ENCODE data around the gene CRABP2. TPM values are rescaled to one million over a fixed set of nuclear protein-coding genes. Genes with fewer than 3 reads are reported as not detected.

Gene CRABP2
- total and polyA plus RNA-seq, 2 donors (not counting 3 experiments of a cell fraction or from before 2014, with no cell fraction given), result 0.32 to 1.0 TPM

GRCh38 chr1:156721131-156721530, 15.7 kb upstream of the CRABP2 start:
- H3K4me3 ChIP-seq (replicated peaks in 1 of 3; ENCODE audit: insufficient read depth in 1 of 3, low read depth in 1 of 3, low read length in 3 of 3), result no peak overlapping the region
- TF ChIP-seq JUN (IDR thresholded peaks at IDR 0.05; ENCODE audit: borderline replicate concordance, insufficient read depth, insufficient read length, low read depth) (no peak), EZH2 (IDR thresholded peaks at IDR 0.05; ENCODE audit: borderline replicate concordance, low read depth, low read length, severe bottlenecking) (no peak), MAX (IDR thresholded peaks at IDR 0.05; ENCODE audit: insufficient read depth, insufficient read length) (no peak), POLR2AphosphoS5 (IDR thresholded peaks at IDR 0.05; ENCODE audit: insufficient read depth, low read depth, low read length) (no peak), CTCF (IDR thresholded peaks at IDR 0.05; ENCODE audit: extremely low read depth in 1 of 2, insufficient read depth in 1 of 2, low read depth in 1 of 2, low read length in 2 of 2) (no peak), MYC (IDR thresholded peaks at IDR 0.05; ENCODE audit: low read depth, low read length) (no peak), POLR2A (IDR thresholded peaks at IDR 0.05; ENCODE audit: low read depth, low read length) (no peak), GATA2 (IDR thresholded peaks at IDR 0.05; ENCODE audit: insufficient read depth, insufficient read length, low read depth, low read length) (no peak), FOS (IDR thresholded peaks at IDR 0.05; ENCODE audit: borderline replicate concordance, insufficient read depth, low read length) (no peak)
- H3K9me1 ChIP-seq (replicated peaks; ENCODE audit: control insufficient read depth, extremely low read depth, insufficient read depth, low read length), result no peaks in the 10 kb centered on the region
- H4K20me1 ChIP-seq (replicated peaks; ENCODE audit: control insufficient read depth, extremely low read depth, insufficient read depth, low read length), result peaks cover 4% of the 10 kb centered on the region
- no peak overlapping the region for H3K9ac ChIP-seq (replicated peaks; ENCODE audit: extremely low read depth, insufficient read depth, low read length)
- peaks cover 10 to 23% of the 10 kb centered on the region in 2 experiments for H3K36me3 ChIP-seq (ENCODE audit: control insufficient read depth in 2 of 2, extremely low read depth in 1 of 2, insufficient read depth in 2 of 2, low read length in 2 of 2)
- DNase-seq (ENCODE audit: low read depth, low spot score) (no peak), FAIRE-seq (no peak)
- H3K9me3 ChIP-seq (replicated peaks; ENCODE audit: control insufficient read depth, insufficient read depth, low read length), result no peaks in the 10 kb centered on the region
- ChIA-PET POLR2A (no interaction called here), CTCF (interaction anchor here (0.8 to 11.2 kb wide), 7 partner anchors 14 to 142 kb away, joined by 3 to 138 read pairs (median 3); partner anchors contain the start of gene NTRK1)
- no TSS peak for BruUV-seq (replicated peaks)
- H3K27me3 ChIP-seq (ENCODE audit: control insufficient read depth in 2 of 2, insufficient read depth in 2 of 2, low read length in 2 of 2), result no peaks in the 10 kb centered on the region
- no peak overlapping the region for H3K27ac ChIP-seq (ENCODE audit: insufficient read depth, low read depth, low read length)
- H3K4me1 ChIP-seq (ENCODE audit: control insufficient read depth, extremely low read depth, insufficient read depth, low read length), result peaks cover 12% of the 10 kb centered on the region
- intact Hi-C loops (cut with micrococcal nuclease), result no loop called here
- no peak overlapping the region for H2AFZ ChIP-seq (ENCODE audit: low read depth, low read length)
- H3K79me2 ChIP-seq (ENCODE audit: control insufficient read depth, insufficient read depth, low read length), result peaks cover 34% of the 10 kb centered on the region
- dilution Hi-C loops (cut with MboI; ENCODE audit: extremely low pct_ligation_motif_present, low sequenced_read_pairs), result no loop called here
- no peak overlapping the region for H3K4me2 ChIP-seq (ENCODE audit: insufficient read depth, low read length)

All from endothelial cell of umbilical vein (primary cell).